Measurements from ENCODE around the gene DNLZ. TPM values are rescaled to one million over a fixed set of nuclear protein-coding genes. Genes with fewer than 3 reads are reported as not detected.

The DNLZ gene
- total and polyA plus RNA-seq, 10 donors = 15.8 to 29.8 (median 22.3) TPM

DNA sequence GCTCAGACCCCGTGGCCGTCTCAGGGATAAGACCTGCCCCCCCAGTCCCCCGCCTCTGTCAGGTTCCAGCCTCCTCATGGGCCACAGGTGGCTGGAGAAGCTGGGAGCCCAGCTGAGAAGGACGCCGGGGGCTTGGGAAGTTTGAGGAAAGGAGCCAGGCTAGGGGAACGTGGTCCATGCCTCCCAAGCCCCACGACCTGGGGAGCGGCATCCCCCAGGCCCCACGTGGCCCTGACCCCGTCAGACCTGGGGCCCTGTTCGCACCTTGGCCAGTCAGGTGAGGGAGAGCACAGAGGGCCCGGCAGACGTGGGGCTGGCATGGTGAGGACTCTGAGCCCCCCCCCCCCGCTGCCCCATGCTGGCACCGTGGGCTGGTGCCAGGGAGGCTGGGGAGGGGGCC is 32.5 kb downstream of the DNLZ start:
- 82 to 93% (median 88%) methylated on average over 10 to 15 of the region's 15 CpGs for WGBS, 5 donors
- Histone ChIP-seq H3K36me3 (peaks cover 0 to under 1% (median 0%) of the 10 kb centered on the region in 6 donors), H3K27ac (no peak overlapping the region), H3K9me3 (no peaks in the 10 kb centered on the region), H3K4me1 (peaks cover 13 to 44% (median 30%) of the 10 kb centered on the region in 6 donors), H3K4me3 (no peak overlapping the region), H3K27me3 (replicated peaks in 1 of 7) (peaks cover 0 to 35% (median 12%) of the 10 kb centered on the region in 7 donors)
- TF ChIP-seq CTCF (IDR thresholded peaks at IDR 0.05 in 8 of 11, conservative IDR thresholded peaks at IDR 0.05 in 3 of 11) (no peak), POLR2AphosphoS5 (IDR thresholded peaks at IDR 0.05) (no peak), POLR2A (IDR thresholded peaks at IDR 0.05) (no peak)
- intact Hi-C loops (cut with DNase I; ENCODE audit: low total_unique reads) = no loop called here
- no peak for DNase-seq

DNA sequence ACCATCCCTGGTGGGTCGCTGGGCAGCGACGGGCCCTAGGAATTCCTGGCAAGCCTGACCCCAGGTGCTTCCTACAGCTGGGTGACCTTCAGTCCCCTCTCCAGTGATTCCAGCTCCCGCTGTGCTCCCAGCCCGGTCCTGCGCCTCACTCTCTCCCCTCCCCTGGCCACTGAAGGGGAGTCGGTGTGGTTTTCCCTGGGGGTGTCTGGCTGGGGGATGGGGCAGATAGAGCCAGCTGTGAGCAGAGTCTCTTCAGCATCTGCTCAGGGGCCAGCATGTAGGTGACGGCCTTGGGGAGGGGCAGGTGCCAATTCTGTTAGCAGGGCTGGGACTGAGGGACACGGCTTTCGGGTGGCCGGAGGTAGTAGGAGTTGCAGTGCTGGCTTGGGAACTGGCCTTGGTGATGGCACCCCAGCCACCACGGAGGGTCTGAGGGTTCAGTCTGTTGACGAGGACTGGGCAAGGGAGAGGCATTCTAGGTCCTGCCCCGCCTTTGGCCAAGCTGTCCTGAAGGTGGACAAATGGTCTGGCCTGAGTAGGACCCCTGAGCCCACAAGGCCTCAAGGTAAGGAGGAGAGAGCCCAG is 33.0 kb downstream of the DNLZ start:
- 70 to 82% (median 80%) methylated on average over 13 to 14 of the region's 14 CpGs for WGBS, 5 donors
- TF ChIP-seq POLR2AphosphoS5 (IDR thresholded peaks at IDR 0.05) (peak in 1 of 3 donors; percentile 39), POLR2A (IDR thresholded peaks at IDR 0.05) (no peak)
- intact Hi-C loops (cut with DNase I; ENCODE audit: low total_unique reads) = no loop called here
- Histone ChIP-seq H3K27ac (no peak overlapping the region), H3K36me3 (no peaks in the 10 kb centered on the region), H3K4me3 (no peak overlapping the region), H3K27me3 (replicated peaks in 1 of 7) (peaks cover 0 to 41% (median 12%) of the 10 kb centered on the region in 7 donors), H3K4me1 (peaks cover 13 to 49% (median 32%) of the 10 kb centered on the region in 6 donors), H3K9me3 (no peaks in the 10 kb centered on the region)
- DNase-seq = no peak

GRCh38 chr9:136329636-136330405 is 33.7 kb downstream of the DNLZ start:
- Histone ChIP-seq H3K27ac (no peak overlapping the region), H3K9me3 (no peaks in the 10 kb centered on the region), H3K36me3 (no peaks in the 10 kb centered on the region), H3K4me1 (peaks cover 13 to 50% (median 32%) of the 10 kb centered on the region in 6 donors), H3K27me3 (replicated peaks in 1 of 7) (peaks cover 0 to 47% (median 12%) of the 10 kb centered on the region in 7 donors), H3K4me3 (peak overlapping the region in 2 of 8 donors; percentile 47 to 75)
- intact Hi-C loops (cut with DNase I; ENCODE audit: low total_unique reads) = no loop called here
- no peak for DNase-seq
- TF ChIP-seq POLR2A (IDR thresholded peaks at IDR 0.05) (no peak), CTCF (IDR thresholded peaks at IDR 0.05 in 8 of 11, conservative IDR thresholded peaks at IDR 0.05 in 3 of 11) (no peak), POLR2AphosphoS5 (IDR thresholded peaks at IDR 0.05) (no peak)
- 84 to 89% (median 87%) methylated on average over 17 to 23 of the region's 23 CpGs for WGBS, 5 donors

DNA sequence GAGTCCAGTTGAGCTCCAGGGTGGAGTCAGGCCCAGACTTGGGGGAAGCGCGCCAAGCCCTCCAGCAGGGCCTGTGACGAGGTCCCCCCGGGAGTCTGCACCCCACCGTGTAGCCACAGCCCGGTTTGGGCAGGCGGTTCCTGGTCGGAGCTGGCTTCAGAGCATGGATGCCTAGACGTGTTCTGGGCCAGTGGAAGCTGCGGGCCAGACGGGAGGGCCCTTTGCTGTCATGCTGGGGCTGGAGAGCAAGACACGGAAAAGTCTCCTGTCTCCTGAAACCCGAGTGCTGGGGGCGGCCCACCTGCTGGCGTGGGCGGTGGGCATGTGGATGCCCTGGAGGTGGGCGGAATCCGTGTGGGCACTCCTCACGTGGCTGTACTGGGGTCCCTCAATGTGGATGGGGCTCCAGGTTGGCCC is 34.3 kb downstream of the DNLZ start:
- 40 to 85% (median 77%) methylated on average over 1 to 19 of the region's 19 CpGs for WGBS, 5 donors
- no peak for DNase-seq
- Histone ChIP-seq H3K4me1 (peaks cover 13 to 50% (median 32%) of the 10 kb centered on the region in 6 donors), H3K9me3 (no peaks in the 10 kb centered on the region), H3K4me3 (peak overlapping the region in 4 of 8 donors; percentile 43 to 75 (median 50)), H3K27ac (peak overlapping the region in 3 of 8 donors; percentile 78 to 81 (median 79)), H3K36me3 (no peaks in the 10 kb centered on the region), H3K27me3 (replicated peaks in 1 of 7) (peaks cover 0 to 52% (median 12%) of the 10 kb centered on the region in 7 donors)
- intact Hi-C loops (cut with DNase I; ENCODE audit: low total_unique reads) = no loop called here
- TF ChIP-seq POLR2A (IDR thresholded peaks at IDR 0.05) (no peak), POLR2AphosphoS5 (IDR thresholded peaks at IDR 0.05) (no peak), CTCF (IDR thresholded peaks at IDR 0.05 in 8 of 11, conservative IDR thresholded peaks at IDR 0.05 in 3 of 11) (no peak)

Measured in spleen (tissue), 11 donors.